ENCODE measurements around the gene THAP7. TPM values are rescaled to one million over a fixed set of nuclear protein-coding genes. Genes with fewer than 3 reads are reported as not detected.
A peak's percentile ranks its signal among the peaks of the same experiment; 100 is the strongest.

Gene THAP7
- total RNA-seq, 1 experiment from 2014 or later = 24.6 TPM

GRCh38 chr22:20976291-20976877 lies 25.5 kb downstream of the THAP7 start:
- Histone ChIP-seq H3K56ac (ENCODE audit: insufficient read length, low read depth, low read length) (no peak overlapping the region), H4K20me1 (ENCODE audit: control insufficient read depth, insufficient read depth, insufficient read length) (no peaks in the 10 kb centered on the region), H3K79me2 (ENCODE audit: insufficient read depth, low read length) (no peaks in the 10 kb centered on the region), H2BK120ac (ENCODE audit: low read depth, low read length, poor library complexity, severe bottlenecking) (no peak overlapping the region), H3T11ph (ENCODE audit: low read length) (no peak overlapping the region), H3K9me3 (ENCODE audit: control insufficient read depth, low read depth, low read length) (no peaks in the 10 kb centered on the region), H3K23me2 (ENCODE audit: insufficient read length, low read depth, low read length, poor library complexity, severe bottlenecking) (peaks cover 5% of the 10 kb centered on the region), H3K9ac (ENCODE audit: extremely low read depth, insufficient read length, low read length) (no peak overlapping the region), H3K4me1 (ENCODE audit: insufficient read depth, low read length) (no peaks in the 10 kb centered on the region), H3K18ac (ENCODE audit: insufficient read length, low read depth, low read length) (no peak overlapping the region), H2BK20ac (ENCODE audit: low read depth, low read length, poor library complexity, severe bottlenecking) (no peak overlapping the region), H3K14ac (ENCODE audit: insufficient read depth, low read length) (no peak overlapping the region), H3K79me1 (ENCODE audit: insufficient read depth, low read depth, low read length, poor library complexity, severe bottlenecking) (no peaks in the 10 kb centered on the region), H4K91ac (ENCODE audit: insufficient read length, low read depth, low read length) (no peak overlapping the region), H2BK15ac (ENCODE audit: low read depth, low read length) (no peak overlapping the region), H2AK5ac (ENCODE audit: insufficient read length, low read length) (no peak overlapping the region), H3K23ac (ENCODE audit: insufficient read length, low read depth, low read length) (no peak overlapping the region), H4K5ac (ENCODE audit: insufficient read length, low read depth, low read length) (no peak overlapping the region), H3K4ac (ENCODE audit: low read depth, low read length) (no peak overlapping the region), H4K8ac (replicated peaks; ENCODE audit: insufficient read length, low read depth, low read length) (no peak overlapping the region), H2BK12ac (ENCODE audit: insufficient read length, low read depth, low read length) (no peak overlapping the region), H3K27ac (ENCODE audit: insufficient read length, low read depth, low read length) (no peak overlapping the region), H2BK5ac (ENCODE audit: insufficient read length, low read length) (no peak overlapping the region), H2AFZ (ENCODE audit: low read length) (no peak overlapping the region), H3K4me2 (ENCODE audit: insufficient read depth, insufficient read length, low read length) (no peak overlapping the region), H3K27me3 (ENCODE audit: insufficient read depth, low read length) (no peaks in the 10 kb centered on the region; the same call in 1 of the 2 replicates)
- Mint-ChIP-seq H3K27me3 (ENCODE audit: low read depth) (peaks cover 82% of the 10 kb centered on the region), H3K9me3 (peaks cover 13 to 15% of the 10 kb centered on the region in 2 experiments), H3K4me1 (peaks cover 25 to 34% of the 10 kb centered on the region in 2 experiments), H3K36me3 (ENCODE audit: insufficient read depth in 1 of 3, low read depth in 3 of 3) (peaks cover 0 to 8% (median 4%) of the 10 kb centered on the region in 3 experiments; a peak in 4 of 7 replicates), H3K27ac (no peak overlapping the region), H3K4me3 (peak overlapping the region in 1 of 2 experiments; percentile 29; a peak in 1 of 5 replicates)
- WGBS (ENCODE audit: extremely low coverage, insufficient read length, low lambda C conversion rate) = no CpG with 5 or more reads among the region's 24 CpGs
- no peak for DNase-seq
- TF ChIP-seq CTCF (conservative IDR thresholded peaks at IDR 0.05) = no peak

Data from H9 (cell line).